SHP77 (cell line): ENCODE data around the gene PCK1.

ENCODE experiments used
- DNase-seq, 2 experiments: peaks; one replicate each; lab custom pipeline; 2025; lab: John Stamatoyannopoulos, UW

PCK1 gene

DNA sequence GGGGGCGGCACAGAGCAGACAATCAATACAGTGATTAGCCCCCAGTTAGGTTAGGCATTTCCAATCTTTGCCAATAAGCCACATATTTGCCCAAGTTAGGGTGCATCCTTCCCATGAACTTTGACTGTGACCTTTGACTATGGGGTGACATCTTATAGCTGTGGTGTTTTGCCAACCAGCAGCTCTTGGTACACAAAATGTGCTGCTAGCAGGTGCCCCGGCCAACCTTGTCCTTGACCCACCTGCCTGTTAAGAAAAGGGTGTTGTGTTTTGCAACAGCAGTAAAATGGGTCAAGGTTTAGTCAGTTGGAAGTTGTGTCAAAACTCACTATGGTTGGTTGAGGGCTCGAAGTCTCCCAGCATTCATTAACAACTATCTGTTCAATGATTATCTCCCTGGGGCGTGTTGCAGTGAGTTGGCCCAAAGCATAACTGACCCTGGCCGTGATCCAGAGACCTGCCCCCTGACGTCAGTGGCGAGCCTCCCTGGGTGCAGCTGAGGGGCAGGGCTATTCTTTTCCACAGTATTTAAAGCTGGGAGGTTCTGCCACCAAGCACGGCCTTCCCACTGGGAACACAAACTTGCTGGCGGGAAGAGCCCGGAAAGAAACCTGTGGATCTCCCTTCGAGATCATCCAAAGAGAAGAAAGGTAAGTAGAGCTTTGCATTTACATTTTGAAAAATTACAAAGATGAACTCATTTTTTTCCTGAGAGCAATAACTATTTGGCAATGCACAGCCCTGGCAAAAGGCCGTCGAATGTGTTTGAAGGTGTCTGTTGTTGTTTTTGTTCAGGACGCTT, at the start of gene PCK1:
PCK1 (plus strand) TSS at position 557 of the 802 bp plus-strand sequence. CDS start 302 bp downstream, outside the sequence.
- DNase-seq = peak; percentile 50 to 80

DNA sequence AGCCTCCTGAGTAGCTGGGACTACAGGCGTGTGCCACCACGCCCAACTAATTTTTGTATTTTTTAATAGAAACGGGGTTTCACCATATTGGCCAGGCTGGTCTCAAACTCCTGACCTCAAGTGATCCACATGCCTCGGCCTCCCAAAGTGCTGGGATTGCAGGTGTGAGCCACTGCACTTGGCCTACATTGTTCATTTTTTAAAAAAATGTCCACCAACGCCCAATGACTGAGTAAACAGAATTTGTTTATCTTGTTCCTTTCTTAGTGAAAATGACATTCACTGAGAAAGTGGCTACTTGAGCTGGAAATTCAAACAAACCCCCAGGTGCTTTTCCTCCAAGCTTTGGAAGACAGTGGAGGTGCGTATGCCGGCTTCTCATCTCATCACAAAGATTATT, 49.2 kb upstream of the PCK1 start:
- DNase-seq = peak in 1 of 2 experiments; percentile 11

GRCh38 chr20:57512432-57512831, 48.5 kb upstream of the PCK1 start:
- DNase-seq = no peak

GRCh38 chr20:57513199-57513598, 47.7 kb upstream of the PCK1 start:
- no peak for DNase-seq

GRCh38 chr20:57514273-57514751, 46.6 kb upstream of the PCK1 start:
- peak; percentile 73 to 78 for DNase-seq

DNA sequence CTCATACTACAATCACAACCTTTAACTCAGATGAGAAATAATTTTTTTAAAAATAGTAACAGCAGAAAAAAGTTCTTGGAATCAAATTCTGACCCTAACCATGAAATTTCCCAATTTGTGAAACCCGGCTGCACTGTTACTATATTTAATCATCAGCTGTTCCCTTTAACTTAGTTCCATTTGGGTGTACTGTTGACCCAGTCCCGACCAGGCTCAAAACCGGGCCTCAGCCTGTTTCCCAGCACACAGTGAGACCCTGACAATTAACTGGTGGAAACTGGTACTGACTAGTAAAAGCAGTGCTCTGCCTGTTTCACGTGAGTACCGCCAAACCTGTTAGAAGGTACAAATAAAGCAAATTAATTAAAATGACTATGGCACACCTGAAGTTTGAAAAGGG, 43.0 kb upstream of the PCK1 start:
- DNase-seq = no peak

- no peak for DNase-seq
These were observed 38.4 kb upstream of the PCK1 start for GRCh38 chr20:57522380-57523140.

DNA sequence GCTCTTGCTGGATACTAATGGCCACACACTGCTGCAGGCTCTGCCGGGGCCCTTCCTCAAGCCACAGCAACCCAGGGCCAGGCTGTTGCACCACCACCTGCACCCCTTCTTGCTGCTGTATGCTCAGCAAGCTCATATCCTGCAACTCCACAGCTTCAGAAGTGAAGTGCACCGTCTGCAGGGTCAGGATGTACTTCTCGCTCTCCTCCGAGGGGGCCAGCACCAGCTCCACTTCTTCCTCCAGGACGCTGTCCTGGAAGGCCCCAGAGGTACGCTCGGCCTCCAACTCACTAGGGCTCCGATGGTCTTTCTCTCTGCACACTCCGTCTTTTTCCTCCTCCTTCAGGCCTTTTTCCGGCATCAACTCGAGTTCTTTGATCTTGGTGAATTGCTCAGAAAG, 37.1 kb upstream of the PCK1 start:
- no peak for DNase-seq

DNA sequence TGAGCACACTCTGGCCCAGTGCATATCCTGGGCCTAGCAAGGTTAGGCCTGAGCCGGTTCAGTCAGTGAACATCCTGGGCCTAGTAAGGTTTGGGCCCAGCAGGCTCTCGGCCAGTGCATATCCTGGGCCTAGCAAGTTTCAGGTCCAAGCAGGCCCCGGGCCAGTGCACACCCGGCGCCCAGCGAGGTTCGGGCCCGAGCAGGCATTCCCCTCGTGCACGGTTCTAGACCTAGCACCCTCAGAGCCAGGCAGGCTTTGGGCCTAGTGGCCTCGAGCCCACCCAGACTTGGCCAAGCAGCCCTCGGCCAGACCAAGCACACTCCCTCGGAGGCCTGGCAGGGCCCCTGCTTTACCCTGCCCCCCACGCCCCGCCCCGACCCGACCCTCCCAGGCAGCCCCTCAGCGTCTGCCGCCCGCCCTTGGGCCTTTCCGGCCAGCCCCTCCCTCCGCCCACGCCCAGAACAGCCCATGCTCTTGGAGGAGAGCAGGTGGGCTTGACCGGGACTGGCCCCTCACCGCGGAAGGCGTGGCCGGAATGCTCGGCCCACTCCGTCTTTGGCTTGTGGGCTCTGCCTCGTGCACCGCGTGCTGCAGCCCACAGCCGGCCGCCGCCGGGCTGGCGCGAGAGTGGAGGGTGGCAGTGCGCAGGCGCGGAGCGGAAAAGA, 36.3 kb upstream of the PCK1 start, which contains the start of gene CTCFL:
CTCFL (minus strand) TSS at position 630 of the 666 bp plus-strand sequence. CDS start 935 bp downstream, outside the sequence.
- no peak for DNase-seq

DNA sequence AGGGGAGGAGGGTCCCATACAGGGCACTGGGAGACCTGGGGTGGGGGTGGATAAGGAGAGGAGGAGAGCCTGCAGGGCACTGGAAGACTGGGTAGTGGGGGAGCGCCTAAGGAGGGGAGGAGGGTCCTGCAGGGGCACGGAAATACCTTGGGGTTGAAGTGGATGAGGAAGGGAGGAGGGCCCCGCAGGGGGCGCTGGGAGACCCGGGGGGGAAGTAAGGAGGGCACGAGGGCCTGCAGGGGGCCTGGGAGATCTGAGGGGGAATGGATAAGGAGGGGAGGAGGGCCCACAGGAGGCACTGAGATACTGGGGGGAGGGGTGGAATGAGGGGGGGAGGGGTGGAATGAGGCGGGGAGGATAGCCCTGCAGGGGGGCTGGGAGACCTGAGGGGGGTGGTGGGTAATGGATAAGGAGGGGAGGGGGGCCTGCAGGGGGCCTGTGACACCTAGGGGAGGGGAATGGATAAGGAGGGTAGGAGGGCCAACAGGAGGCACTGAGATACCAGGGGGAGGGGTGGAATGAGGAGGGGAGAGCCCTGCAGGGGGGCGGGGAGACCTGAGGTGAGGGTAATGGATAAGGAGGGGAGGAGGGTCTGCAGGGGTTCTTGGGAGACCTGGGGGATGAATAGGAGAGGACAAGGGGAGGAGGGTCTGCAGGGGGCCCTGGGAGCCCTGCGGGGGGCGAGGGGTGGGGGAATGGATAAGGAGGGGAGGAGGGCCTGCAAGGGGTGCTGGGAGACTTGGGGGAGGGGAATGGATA, 35.4 kb upstream of the PCK1 start:
- DNase-seq = no peak

- no peak for DNase-seq
These were observed 34.6 kb upstream of the PCK1 start for GRCh38 chr20:57526087-57526884.

DNA sequence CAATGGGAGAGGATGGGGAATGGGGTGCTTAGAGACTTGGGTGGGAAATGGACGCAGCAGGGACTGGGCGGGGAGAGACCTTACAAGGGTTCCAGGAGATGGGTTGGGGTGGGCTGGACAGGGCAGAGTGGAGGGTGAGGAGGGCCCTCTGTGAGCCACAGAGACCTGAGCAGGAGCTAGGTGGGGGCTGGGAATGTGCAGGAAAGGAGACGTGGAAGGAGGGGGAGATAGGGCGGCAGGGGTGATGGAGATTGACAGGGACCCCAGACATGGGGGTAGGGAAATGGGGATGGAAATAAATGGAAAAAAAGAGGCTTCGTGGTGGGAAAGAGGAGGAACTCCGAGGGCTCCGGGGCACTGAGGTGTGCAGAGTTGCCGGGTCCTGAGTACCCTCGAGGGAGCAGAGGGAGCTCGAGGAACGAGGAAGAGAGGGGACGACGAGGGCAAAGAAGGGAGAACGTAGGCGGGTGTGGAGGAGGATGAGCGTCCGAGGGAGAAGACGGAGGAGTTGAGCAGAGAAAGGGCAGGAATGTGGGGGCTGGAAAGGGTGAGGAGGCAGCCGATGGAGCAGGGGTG, 33.9 kb upstream of the PCK1 start:
- DNase-seq = no peak

GRCh38 chr20:57527728-57528127, 33.2 kb upstream of the PCK1 start:
- no peak for DNase-seq

- DNase-seq = no peak
These were observed 32.8 kb upstream of the PCK1 start for GRCh38 chr20:57528148-57528547.

- no peak for DNase-seq
These were observed 31.7 kb upstream of the PCK1 start for GRCh38 chr20:57529160-57529585.

GRCh38 chr20:57529810-57530209, 31.1 kb upstream of the PCK1 start:
- no peak for DNase-seq

DNA sequence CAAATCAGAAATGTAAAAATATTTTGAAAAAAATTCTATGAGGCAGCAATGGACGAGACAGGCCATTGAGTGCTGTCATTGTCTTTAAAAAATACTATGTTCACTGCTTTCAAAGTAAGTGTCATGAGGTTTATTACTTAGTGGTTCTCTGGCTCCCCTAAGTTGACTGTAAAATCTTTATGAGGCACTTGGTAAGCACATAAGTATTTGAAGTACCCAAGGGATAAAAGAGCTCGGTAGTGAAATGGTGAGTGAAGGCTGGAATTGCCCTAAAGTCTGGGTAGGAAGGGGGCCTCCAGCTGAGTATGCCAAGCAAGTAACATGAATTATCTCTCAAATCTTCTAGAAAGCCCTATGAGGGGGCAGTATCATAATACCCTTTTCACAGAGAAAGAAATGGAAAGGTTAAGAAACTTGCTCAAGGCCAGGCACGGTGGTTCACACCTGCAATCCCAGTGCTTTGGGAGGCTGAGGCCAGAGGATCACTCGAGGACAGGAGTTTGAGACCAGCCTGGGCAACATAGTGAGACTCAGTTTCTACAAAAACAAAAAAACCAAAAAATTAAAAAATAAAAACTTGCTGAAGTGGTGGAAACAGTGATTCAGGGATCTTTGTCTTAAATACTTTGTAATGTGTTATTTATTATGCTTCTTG, 30.5 kb upstream of the PCK1 start:
- DNase-seq = no peak

DNA sequence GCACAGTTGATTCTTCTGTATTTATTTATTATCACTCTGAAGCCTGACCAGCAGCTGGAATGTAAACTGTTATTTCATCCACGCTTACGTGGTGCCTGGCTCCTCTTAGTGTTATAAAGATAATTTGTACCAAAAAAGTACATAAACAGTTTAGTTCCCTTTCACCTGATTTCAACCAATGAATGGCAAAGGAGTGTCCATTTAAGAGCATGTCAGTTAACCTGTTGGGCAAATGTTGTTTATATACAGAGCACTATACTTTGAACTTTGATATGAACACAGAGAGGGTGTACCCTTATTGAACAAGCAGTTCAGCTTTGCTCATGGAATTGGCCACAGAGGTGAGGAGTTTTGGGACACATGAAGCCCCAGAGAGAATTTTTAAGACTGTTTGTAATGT, 28.8 kb upstream of the PCK1 start:
- no peak for DNase-seq

- DNase-seq = no peak
These were observed 25.6 kb upstream of the PCK1 start for GRCh38 chr20:57535297-57535696.
